GM19239 (cell line): ENCODE measurements around the gene PPP4R3A.
"Not testable (repeated sequence)": the region's sequence is repeated elsewhere in the genome, so short reads cannot be mapped to it uniquely, and the experiment has no call there.

Experiments
- DNase-seq: peaks from one replicate; pipeline ENCODE4 v3.0.0; 2011; ENCODE audit warnings: low spot score; ENCODE audit not compliant: insufficient read length
- FAIRE-seq: peaks from 2 replicates; lab custom pipeline; 2011; peaks lifted over from hg19 to GRCh38; lab: Jason Lieb, UNC

The PPP4R3A gene

GRCh38 chr14:91453744-91454143, 56.4 kb downstream of the PPP4R3A start:
- FAIRE-seq (no peak), DNase-seq (no peak)

DNA sequence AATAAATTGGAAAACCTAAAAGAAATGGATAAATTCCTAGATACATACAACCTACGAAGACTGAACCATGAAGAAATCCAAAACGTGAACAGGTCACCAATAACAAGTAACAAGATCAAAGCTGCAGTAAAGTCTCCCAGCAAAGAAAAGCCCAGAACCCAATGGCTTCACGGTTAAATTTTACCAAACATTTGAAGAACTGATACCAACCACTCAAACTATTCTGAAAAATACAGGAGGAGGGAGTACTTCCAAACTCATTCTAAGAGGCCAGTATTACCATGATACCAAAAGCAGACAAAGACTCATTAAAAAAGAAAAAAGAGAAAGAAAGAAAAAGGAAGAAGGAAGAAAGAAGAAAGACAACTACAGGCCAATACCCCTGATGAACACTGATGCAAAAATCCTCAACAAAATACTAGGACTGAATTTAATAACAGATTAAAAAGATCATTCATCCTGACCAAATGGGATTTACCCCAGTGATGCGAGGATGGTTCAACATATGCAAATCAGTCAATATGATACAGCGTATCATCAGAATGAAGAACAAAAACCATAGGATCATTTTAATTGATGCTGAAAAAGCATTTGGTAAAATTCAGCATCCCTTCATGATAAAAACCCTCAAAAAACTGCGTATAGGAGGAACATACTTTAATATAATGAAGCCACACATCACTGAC, 65.6 kb downstream of the PPP4R3A start:
- no peak for DNase-seq
- FAIRE-seq: peak; percentile 88

GRCh38 chr14:91439345-91439744, 70.8 kb downstream of the PPP4R3A start:
- no peak for DNase-seq
- no peak for FAIRE-seq

- DNase-seq: no peak
- FAIRE-seq: no peak
Measured at GRCh38 chr14:91438845-91439244, 71.3 kb downstream of the PPP4R3A start.

- not testable (repeated sequence) for FAIRE-seq, DNase-seq
Measured at GRCh38 chr14:91436266-91436665, 73.8 kb downstream of the PPP4R3A start.

DNA sequence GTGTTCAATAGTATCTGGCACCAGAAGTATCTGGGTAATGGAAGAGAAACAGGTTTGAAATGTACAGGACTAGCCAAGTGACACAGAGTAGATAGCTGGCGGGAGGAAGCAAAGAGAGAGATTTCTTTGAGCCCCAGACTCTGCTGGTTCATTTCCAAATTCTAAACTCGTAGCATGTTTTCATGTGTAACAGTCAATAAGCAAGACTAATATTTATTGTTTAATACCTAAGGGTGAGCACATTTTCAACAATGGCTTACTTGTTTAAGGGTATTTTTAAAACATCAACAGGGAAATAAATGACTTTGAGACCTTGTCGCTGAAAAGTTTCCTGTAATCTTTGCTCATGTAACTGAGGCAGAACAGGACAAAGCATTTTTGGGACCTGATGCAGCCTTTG, 80.7 kb downstream of the PPP4R3A start:
- DNase-seq (no peak), FAIRE-seq (no peak)

GRCh38 chr14:91428931-91429330, 81.2 kb downstream of the PPP4R3A start:
- not testable (repeated sequence) for DNase-seq, FAIRE-seq

DNA sequence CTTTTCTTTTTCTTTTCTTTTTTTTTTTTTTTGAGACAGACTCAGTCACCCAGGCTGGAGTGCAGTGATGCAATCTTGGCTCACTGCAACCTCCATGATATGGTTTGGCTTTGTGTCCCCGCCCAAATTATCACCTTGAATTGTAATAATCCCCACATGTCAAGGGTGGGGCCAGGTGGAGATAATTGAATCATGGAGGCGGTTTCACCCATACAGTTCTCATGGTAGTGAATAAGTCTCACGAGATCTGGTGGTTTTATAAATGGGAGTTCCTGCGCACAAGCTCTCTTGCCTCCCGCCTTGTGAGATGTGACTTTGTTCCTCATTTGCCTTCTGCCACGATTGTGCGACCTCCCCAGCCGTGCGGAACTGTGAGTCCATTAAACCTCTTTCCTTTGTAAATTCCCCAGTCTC, 84.6 kb downstream of the PPP4R3A start:
- FAIRE-seq, DNase-seq: not testable (repeated sequence)

GRCh38 chr14:91424813-91425530, 85.1 kb downstream of the PPP4R3A start:
- DNase-seq: no peak
- no peak for FAIRE-seq

- FAIRE-seq (no peak), DNase-seq (no peak)
Measured at GRCh38 chr14:91420686-91421085, 89.4 kb downstream of the PPP4R3A start.

GRCh38 chr14:91419451-91419850, 90.7 kb downstream of the PPP4R3A start:
- DNase-seq: no peak
- no peak for FAIRE-seq

- no peak for DNase-seq
- peak; percentile 54 for FAIRE-seq
Measured at GRCh38 chr14:91419044-91419397, 91.1 kb downstream of the PPP4R3A start.

DNA sequence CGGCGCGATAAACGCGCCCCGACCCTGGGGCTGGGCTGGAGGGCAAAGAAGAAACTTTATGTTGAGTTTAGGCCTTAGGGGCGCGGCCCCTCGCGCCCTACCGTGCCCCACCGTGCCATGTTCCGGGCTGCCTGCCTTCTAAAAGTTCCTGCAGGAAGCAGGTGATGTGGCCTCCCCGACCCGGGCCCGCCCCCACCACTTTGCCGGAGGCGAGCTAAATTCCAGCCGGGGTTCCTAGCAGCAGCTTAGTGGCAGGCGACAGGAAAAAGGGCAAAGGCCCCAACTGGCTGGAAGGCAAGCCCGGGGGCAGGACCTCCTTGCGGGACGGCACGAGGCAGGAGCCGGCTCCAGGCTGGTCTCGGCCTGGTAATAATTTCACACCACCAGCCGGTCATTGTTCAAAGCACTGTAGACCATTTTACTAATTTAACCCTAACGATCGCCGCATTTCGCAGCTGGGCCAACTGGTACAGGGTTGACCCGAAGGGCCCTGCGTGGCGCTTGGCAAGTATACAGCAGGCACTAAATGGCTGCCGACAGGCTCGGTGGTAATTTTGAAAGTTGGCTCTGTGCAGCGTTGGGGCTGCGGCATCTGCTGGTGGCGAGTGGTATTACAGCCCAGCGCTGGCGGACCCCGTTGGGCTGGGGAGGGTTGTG, 91.6 kb downstream of the PPP4R3A start:
- DNase-seq (no peak), FAIRE-seq (peak; percentile 82)

DNA sequence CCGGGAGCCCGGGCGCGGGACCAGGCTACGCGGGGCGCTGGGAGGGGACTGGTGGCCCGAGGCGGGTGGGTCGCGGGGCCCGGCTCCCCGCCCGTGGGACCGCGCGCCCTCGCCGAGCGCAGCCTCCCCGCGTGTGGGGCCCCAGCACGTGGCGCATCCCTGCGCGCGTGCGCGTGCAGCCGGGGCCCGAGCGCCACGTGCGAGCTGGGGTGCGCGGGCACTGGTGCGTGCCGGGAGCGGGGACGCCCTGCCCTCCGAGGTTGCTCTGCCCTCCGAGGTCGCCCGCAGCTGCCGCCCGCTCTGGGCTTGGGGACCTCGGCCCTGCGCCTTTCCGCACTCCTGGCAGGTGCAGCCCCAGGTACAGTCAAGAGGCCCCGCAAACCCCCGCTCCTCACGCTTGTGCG, 92.1 kb downstream of the PPP4R3A start:
- FAIRE-seq (peak; percentile 64), DNase-seq (no peak)

- FAIRE-seq: no peak
- peak; percentile 56 for DNase-seq
Measured at GRCh38 chr14:91417120-91417982, 92.8 kb downstream of the PPP4R3A start, which contains the start of gene CCDC88C. Gene CCDC88C, minus strand, starts transcription at chr14:91417820. Its CDS starts 130 bp downstream, at chr14:91417690.

- FAIRE-seq (no peak), DNase-seq (no peak)
Measured at GRCh38 chr14:91416744-91417119, 93.4 kb downstream of the PPP4R3A start.

GRCh38 chr14:91415794-91416743, 94.0 kb downstream of the PPP4R3A start:
- FAIRE-seq: peak; percentile 99
- peak; percentile 74 for DNase-seq

GRCh38 chr14:91414475-91414833, 95.7 kb downstream of the PPP4R3A start:
- DNase-seq: no peak
- no peak for FAIRE-seq
